HG03432 (cell line): ENCODE data around the gene NCL.

Experiments used
- ATAC-seq: cut with Tn5 transposase; IDR thresholded peaks from one replicate; pipeline ENCODE4 v1.9.1; 2021; ENCODE audit warnings: mild to moderate bottlenecking, moderate library complexity; ENCODE audit not compliant: unreplicated experiment

NCL gene, protein sequence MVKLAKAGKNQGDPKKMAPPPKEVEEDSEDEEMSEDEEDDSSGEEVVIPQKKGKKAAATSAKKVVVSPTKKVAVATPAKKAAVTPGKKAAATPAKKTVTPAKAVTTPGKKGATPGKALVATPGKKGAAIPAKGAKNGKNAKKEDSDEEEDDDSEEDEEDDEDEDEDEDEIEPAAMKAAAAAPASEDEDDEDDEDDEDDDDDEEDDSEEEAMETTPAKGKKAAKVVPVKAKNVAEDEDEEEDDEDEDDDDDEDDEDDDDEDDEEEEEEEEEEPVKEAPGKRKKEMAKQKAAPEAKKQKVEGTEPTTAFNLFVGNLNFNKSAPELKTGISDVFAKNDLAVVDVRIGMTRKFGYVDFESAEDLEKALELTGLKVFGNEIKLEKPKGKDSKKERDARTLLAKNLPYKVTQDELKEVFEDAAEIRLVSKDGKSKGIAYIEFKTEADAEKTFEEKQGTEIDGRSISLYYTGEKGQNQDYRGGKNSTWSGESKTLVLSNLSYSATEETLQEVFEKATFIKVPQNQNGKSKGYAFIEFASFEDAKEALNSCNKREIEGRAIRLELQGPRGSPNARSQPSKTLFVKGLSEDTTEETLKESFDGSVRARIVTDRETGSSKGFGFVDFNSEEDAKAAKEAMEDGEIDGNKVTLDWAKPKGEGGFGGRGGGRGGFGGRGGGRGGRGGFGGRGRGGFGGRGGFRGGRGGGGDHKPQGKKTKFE

DNA sequence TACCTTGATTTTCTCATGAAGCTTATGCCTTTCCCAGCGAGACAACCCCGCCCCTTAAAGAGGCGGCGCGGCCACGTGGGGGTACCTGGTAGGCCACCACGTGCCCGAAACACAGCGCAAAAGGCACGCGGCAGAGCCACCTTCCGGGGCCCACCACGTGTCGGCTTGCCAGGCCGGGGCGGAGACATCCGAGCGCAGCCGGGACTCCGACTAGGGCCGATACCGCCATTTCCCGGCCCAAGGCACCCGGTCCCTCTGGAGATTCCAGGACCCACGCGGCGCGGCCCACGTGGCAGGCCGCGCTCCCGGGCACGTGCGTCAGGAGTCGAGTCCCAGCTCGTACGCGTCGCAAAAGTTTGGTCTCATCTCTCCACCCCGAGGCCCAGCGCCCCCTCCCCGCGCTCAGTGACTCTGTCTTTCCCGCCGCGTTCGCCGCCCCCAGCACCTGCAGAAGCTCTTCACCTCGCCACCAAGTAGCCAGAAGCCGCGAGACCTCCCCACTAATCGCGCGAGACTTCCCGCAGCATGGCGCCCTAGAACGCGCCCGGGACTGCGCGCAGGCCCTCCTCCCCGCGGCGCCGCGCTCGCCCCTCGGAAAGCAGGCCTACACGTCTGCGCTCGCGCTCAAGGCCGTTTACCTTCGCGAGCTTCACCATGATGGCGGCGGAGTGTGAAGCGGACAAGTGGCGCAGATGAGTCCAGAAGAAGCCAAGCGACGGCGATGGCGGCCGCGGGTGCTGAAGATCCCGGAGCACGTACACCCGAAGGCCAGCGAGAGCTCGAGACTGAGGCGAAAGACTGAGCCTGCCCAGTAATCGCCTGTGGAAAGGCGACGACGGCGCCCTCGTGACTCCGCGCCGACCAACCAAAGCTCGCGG, at the start of gene NCL:
Gene NCL, minus strand, starts transcription at position 787 of the 878 bp plus-strand sequence. Its CDS starts 131 bp downstream, at position 656.
- ATAC-seq, result peak; percentile 91

GRCh38 chr2:231513746-231514224, 49.5 kb upstream of the NCL start:
- no peak for ATAC-seq

DNA sequence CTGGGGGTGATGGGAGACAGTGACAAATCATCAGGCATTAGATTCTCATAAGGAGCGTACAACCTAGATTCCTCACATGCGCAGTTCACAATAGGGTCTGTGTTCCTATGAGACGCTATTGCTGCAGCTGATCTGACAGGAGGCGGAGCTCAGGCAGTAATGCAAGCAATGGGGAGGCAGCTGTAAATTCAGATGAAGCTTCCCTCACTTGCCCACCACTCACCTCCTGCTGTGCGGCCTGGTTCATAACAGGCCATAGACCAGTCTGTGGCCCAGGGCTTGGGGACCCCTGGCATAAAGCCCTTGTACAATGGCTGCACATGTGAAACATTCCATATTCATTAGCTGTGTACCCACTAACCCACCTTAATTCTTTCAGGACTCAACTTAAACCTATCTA, 47.9 kb upstream of the NCL start:
- ATAC-seq, result no peak

- ATAC-seq, result no peak
These were observed 39.5 kb upstream of the NCL start for GRCh38 chr2:231503766-231504165.

DNA sequence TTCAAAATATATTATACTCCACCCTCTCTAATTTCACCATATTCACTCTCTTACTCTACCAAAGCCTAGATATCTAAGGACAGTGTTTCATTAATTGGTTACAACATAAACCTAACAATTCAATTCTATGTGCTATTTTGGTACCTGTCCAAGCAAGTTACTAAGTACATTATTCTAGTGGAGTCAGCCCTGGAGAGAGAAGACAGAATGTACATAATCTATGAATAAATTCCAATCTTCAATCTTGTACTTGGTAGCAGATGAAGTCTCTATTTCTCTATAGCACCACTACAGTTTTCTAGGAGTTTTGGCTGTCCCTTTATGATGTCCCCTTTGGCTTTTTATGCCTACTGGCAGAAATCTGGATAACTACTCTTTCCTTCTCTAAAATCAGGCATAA, 38.3 kb upstream of the NCL start:
- ATAC-seq, result no peak

GRCh38 chr2:231497651-231498050, 33.4 kb upstream of the NCL start:
- ATAC-seq, result no peak

DNA sequence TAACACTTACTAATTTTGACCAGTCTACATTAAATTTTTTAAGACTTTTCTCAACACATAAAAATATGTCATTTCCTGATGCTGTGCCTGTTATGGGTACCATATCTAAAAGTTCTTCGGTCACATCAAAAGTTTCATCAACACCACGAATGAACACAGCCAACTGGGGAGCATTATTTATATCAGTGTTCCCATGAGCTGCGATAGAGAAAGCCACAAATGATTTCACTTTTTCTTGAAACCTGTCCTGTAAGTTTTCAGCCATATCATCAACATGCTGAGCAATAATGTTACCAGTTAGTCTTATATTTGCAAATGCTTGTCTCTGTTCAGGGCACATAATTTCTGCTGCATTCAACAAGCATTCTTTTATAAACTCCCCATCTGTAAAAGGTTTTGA, 30.4 kb upstream of the NCL start:
- no peak for ATAC-seq

GRCh38 chr2:231490801-231491200, 26.5 kb upstream of the NCL start:
- no peak for ATAC-seq

DNA sequence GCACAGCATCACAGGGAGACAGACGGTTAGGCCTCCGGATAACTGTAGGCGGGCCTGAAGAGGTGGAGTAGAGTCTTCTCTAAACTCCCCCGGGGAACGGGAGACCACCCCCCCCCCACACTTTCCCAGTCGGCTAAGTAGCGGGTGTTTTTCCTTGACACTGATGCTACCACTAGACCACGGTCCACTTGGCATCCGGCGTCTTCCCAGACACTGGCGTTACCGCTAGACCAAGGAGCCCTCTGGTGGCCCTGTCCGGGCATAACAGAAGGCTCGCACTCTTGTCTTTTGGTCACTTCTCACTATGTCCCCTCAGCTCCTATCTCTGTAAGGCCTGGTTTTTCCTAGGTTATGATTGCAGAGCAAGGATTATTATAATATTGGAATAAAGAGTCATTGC, 25.7 kb upstream of the NCL start:
- ATAC-seq, result no peak

GRCh38 chr2:231488331-231488730, 24.0 kb upstream of the NCL start:
- no peak for ATAC-seq

DNA sequence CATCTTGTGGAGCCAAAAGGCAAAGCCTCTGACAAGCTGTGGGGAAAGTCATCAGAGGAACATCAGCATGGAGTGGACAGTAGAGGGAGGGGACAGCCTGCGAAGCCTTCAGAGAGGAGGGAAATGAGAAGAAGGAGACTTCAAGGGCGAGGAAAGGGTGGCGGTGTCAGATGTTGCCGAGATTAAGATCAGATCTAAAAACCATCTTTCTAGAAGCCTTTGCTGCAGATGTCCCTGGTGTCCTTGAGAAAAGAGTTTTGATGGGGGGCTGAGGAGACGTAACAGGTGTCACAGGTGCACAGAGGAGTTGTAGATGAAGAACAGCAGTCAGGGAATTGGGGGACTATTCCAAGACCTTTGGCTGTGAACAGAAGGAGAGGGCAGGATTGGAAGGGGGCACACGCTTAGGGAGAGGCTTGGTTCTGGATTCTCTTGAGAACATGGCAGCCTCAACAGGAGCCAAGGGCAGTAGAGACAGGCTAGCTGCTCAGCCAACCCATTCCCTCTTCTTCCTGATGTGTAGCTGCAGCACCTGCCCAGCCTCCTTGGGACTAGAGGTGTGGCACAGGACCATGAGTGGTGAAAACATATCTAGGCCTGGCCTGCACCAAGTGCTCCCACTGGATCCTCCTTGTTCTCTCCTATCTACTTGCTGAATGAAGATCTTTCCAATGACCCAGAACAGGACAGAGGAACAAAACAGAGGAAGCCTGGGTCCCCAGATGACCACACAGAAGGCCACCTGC, 22.7 kb upstream of the NCL start:
- no peak for ATAC-seq

GRCh38 chr2:231483398-231484329, 19.4 kb upstream of the NCL start:
- peak; percentile 26 for ATAC-seq

GRCh38 chr2:231482806-231483391, 18.6 kb upstream of the NCL start:
- peak; percentile 78 for ATAC-seq

- ATAC-seq, result no peak
These were observed 16.5 kb upstream of the NCL start for GRCh38 chr2:231480781-231481180.

- ATAC-seq, result no peak
These were observed 15.2 kb upstream of the NCL start for GRCh38 chr2:231479455-231479854.

GRCh38 chr2:231476920-231477319, 12.6 kb upstream of the NCL start:
- no peak for ATAC-seq

DNA sequence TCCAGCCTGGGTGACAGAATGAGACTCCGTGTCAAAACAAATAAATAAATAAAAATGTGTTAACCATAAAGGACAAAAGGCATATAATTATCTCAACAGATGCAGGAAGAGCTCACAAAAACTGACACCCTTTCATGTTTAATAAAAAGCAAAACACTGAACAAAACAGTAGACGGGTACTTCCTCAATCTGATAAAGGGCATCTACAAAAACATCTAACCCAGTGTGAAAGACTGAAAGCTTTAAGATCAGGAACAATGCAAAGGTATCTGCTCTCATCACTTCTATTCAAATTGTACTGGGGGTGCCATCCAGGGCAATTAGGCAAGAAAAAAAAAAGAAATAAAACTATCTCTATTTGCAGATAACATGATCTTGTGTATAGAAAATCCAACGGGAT, 11.7 kb upstream of the NCL start:
- ATAC-seq, result no peak

GRCh38 chr2:231472816-231473215, 8.5 kb upstream of the NCL start:
- ATAC-seq, result no peak
